H9 (cell line): ENCODE results near the gene KDM4E. TPM values are rescaled to one million over a fixed set of nuclear protein-coding genes. Genes with fewer than 3 reads are reported as not detected.

ENCODE experiments used
- DNase-seq: peaks from one replicate; pipeline ENCODE4 v3.0.0-alpha.2; 2017
- H2AFZ ChIP-seq: one replicate; pipeline ENCODE4 v1.6.1; 2013; ENCODE audit warnings: mild to moderate bottlenecking, low read length, control low read depth, moderate library complexity
- H2AK5ac ChIP-seq: 2 replicates; pipeline ENCODE4 v1.6.1; 2013; ENCODE audit warnings: low read length, control low read depth, mixed read lengths; ENCODE audit not compliant: insufficient read length
- H2BK120ac ChIP-seq: one replicate; pipeline ENCODE4 v1.6.1; 2013; ENCODE audit warnings: low read depth, mild to moderate bottlenecking, low read length, control low read depth, inconsistent platforms; ENCODE audit not compliant: poor library complexity, severe bottlenecking
- H2BK12ac ChIP-seq: 2 replicates; pipeline ENCODE4 v1.6.1; 2013; ENCODE audit warnings: low read length, control low read depth, mixed read lengths, low read depth; ENCODE audit not compliant: insufficient read length
- H2BK15ac ChIP-seq: 2 replicates; pipeline ENCODE4 v1.6.1; 2013; ENCODE audit warnings: low read depth, low read length, control low read depth
- H2BK20ac ChIP-seq: one replicate; pipeline ENCODE4 v1.6.1; 2013; ENCODE audit warnings: low read depth, mild to moderate bottlenecking, low read length, control low read depth, inconsistent platforms; ENCODE audit not compliant: poor library complexity, severe bottlenecking
- H2BK5ac ChIP-seq: 2 replicates; pipeline ENCODE4 v1.6.1; 2013; ENCODE audit warnings: low read length, control low read depth, mixed read lengths; ENCODE audit not compliant: insufficient read length
- H3K14ac ChIP-seq: 2 replicates; pipeline ENCODE4 v1.6.1; 2013; ENCODE audit warnings: low read length, control low read depth; ENCODE audit not compliant: insufficient read depth
- H3K18ac ChIP-seq: 2 replicates; pipeline ENCODE4 v1.6.1; 2013; ENCODE audit warnings: low read depth, mild to moderate bottlenecking, mixed read lengths, low read length, control low read depth; ENCODE audit not compliant: insufficient read length
- H3K23ac ChIP-seq: 2 replicates; pipeline ENCODE4 v1.6.1; 2013; ENCODE audit warnings: low read length, control low read depth, mixed read lengths, low read depth; ENCODE audit not compliant: insufficient read length
- H3K23me2 ChIP-seq: 2 replicates; pipeline ENCODE4 v1.6.1; 2013; ENCODE audit warnings: low read depth, mild to moderate bottlenecking, mixed read lengths, low read length, control low read depth; ENCODE audit not compliant: insufficient read length, poor library complexity, severe bottlenecking
- H3K27ac ChIP-seq: 2 replicates; pipeline ENCODE4 v1.5.1; 2013; ENCODE audit warnings: low read length, control low read depth, mixed read lengths, low read depth; ENCODE audit not compliant: insufficient read length
- H3K27me3 ChIP-seq: 2 replicates; pipeline ENCODE4 v1.6.1; 2013; ENCODE audit warnings: low read length, control low read depth, inconsistent platforms; ENCODE audit not compliant: insufficient read depth
- H3K4ac ChIP-seq: 2 replicates; pipeline ENCODE4 v1.6.1; 2013; ENCODE audit warnings: low read depth, mild to moderate bottlenecking, control low read depth, inconsistent platforms, low read length, moderate library complexity
- H3K4me1 ChIP-seq: 2 replicates; pipeline ENCODE4 v1.6.1; 2013; ENCODE audit warnings: low read length, control low read depth, inconsistent platforms; ENCODE audit not compliant: insufficient read depth
- H3K4me2 ChIP-seq: 2 replicates; pipeline ENCODE4 v1.6.1; 2013; ENCODE audit warnings: low read length, control low read depth, mixed read lengths; ENCODE audit not compliant: insufficient read length, insufficient read depth
- H3K56ac ChIP-seq: 2 replicates; pipeline ENCODE4 v1.6.1; 2013; ENCODE audit warnings: low read depth, mild to moderate bottlenecking, mixed read lengths, low read length, control low read depth; ENCODE audit not compliant: insufficient read length
- H3K79me1 ChIP-seq: 2 replicates; pipeline ENCODE4 v1.6.1; 2013; ENCODE audit warnings: low read depth, mild to moderate bottlenecking, moderate library complexity, low read length, control low read depth, inconsistent platforms; ENCODE audit not compliant: insufficient read depth, poor library complexity, severe bottlenecking
- H3K79me2 ChIP-seq: 2 replicates; pipeline ENCODE4 v1.6.1; 2013; ENCODE audit warnings: low read length, control low read depth, inconsistent platforms; ENCODE audit not compliant: insufficient read depth
- H3K9ac ChIP-seq: 2 replicates; pipeline ENCODE4 v1.6.1; 2013; ENCODE audit warnings: low read length, control low read depth, mixed read lengths; ENCODE audit not compliant: insufficient read length; ENCODE audit errors: extremely low read depth
- H3K9me3 ChIP-seq: one replicate; pipeline ENCODE4 v1.6.1; 2013; ENCODE audit warnings: low read depth, low read length, inconsistent platforms; ENCODE audit not compliant: control insufficient read depth
- H3T11ph ChIP-seq: one replicate; pipeline ENCODE4 v1.6.1; 2013; ENCODE audit warnings: mild to moderate bottlenecking, low read length, control low read depth, inconsistent platforms
- H4K20me1 ChIP-seq: one replicate; pipeline ENCODE4 v1.6.1; 2013; ENCODE audit not compliant: control insufficient read depth, insufficient read length, insufficient read depth
- H4K5ac ChIP-seq: 2 replicates; pipeline ENCODE4 v1.6.1; 2013; ENCODE audit warnings: low read depth, mild to moderate bottlenecking, mixed read lengths, low read length, control low read depth; ENCODE audit not compliant: insufficient read length
- H4K8ac ChIP-seq: replicated peaks from 2 replicates; pipeline ENCODE4 v1.6.1; 2013; ENCODE audit warnings: low read length, control low read depth, mixed read lengths, low read depth; ENCODE audit not compliant: insufficient read length
- H4K91ac ChIP-seq: 2 replicates; pipeline ENCODE4 v1.6.1; 2013; ENCODE audit warnings: low read depth, mild to moderate bottlenecking, moderate library complexity, mixed read lengths, low read length, control low read depth; ENCODE audit not compliant: insufficient read length
- H3K27ac Mint-ChIP-seq, 3 experiments: 2 replicates in 2 of 3; 3 replicates in 1 of 3; pipeline ENCODE4 v1.8.0; 2020 to 2021; ENCODE audit warnings: mixed read lengths in 3 of 3, mild to moderate bottlenecking in 1 of 3, moderate library complexity in 1 of 3
- H3K27me3 Mint-ChIP-seq: 2 replicates; pipeline ENCODE4 v1.8.0; 2021; ENCODE audit warnings: low read depth, mild to moderate bottlenecking, moderate library complexity, mixed read lengths
- H3K36me3 Mint-ChIP-seq, 3 experiments: 2 replicates in 2 of 3; 3 replicates in 1 of 3; pipeline ENCODE4 v1.8.0; 2020 to 2021; ENCODE audit warnings: low read depth in 3 of 3, mixed read lengths in 3 of 3; ENCODE audit not compliant: insufficient read depth in 1 of 3
- H3K4me1 Mint-ChIP-seq, 2 experiments: 2 replicates each; pipeline ENCODE4 v1.8.0; 2020; ENCODE audit warnings: mixed read lengths in 2 of 2
- H3K4me3 Mint-ChIP-seq, 2 experiments: 2 replicates in 1 of 2; 3 replicates in 1 of 2; pipeline ENCODE4 v1.8.0; 2020 to 2021; ENCODE audit warnings: mild to moderate bottlenecking in 2 of 2, mixed read lengths in 2 of 2, moderate library complexity in 1 of 2
- H3K9me3 Mint-ChIP-seq, 2 experiments: 2 replicates in 1 of 2; 3 replicates in 1 of 2; pipeline ENCODE4 v1.8.0; 2020; ENCODE audit warnings: mild to moderate bottlenecking in 2 of 2, mixed read lengths in 2 of 2, moderate library complexity in 1 of 2
- CTCF ChIP-seq: fragments of 200-600 bp; sonication (generic); conservative IDR thresholded peaks from 3 replicates; pipeline ENCODE4 v1.8.0; 2021; ENCODE audit warnings: antibody characterized with exemption, mild to moderate bottlenecking
- WGBS: extraction: QIAGEN DNeasy Blood & Tissue Kit; methylation state at CpG from one replicate; pipeline ENCODE4 v1.1.7; 2013; ENCODE audit warnings: missing lambda C conversion rate, low lambda C conversion rate, mixed read lengths; ENCODE audit not compliant: insufficient read length; ENCODE audit errors: extremely low coverage; 5-methylcytosine and 5-hydroxymethylcytosine counted together
- total RNA-seq: library from RNA; stranded (reverse); gene quantifications from 2 replicates; pipeline ENCODE4 v1.2.1, GENCODE V29; 2021

The KDM4E gene
- total RNA-seq, 1 experiment from 2014 or later: not detected

DNA sequence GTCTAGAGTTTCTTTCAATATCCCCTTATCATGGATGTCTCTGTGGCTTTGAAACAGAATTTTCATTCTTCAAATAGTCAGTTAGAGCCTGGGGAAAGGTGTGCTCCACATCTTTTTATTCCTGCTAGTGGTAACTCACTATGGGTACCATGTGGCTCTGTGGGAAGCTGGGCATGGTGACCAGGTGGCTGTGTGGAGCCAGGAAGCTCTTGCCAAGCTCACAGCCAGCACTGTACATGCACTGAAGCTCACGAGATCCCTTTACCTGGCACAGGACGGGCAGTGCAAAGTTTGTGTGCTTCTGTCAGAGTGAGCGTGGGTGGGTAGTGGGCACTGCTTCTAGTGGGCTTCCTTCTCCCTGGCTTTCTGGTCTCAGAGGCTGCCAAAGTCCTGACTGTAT lies 17.8 kb downstream of the KDM4E start:
- no peak overlapping the region for H2BK120ac ChIP-seq
- H3K23me2 ChIP-seq: no peaks in the 10 kb centered on the region
- no peak overlapping the region for H3K14ac ChIP-seq
- H3K18ac ChIP-seq: no peak overlapping the region
- H2BK15ac ChIP-seq: no peak overlapping the region
- H4K5ac ChIP-seq: no peak overlapping the region
- no peaks in the 10 kb centered on the region for H3K79me1 ChIP-seq
- H3K4me2 ChIP-seq: no peak overlapping the region
- no peaks in the 10 kb centered on the region for H3K9me3 ChIP-seq
- H3K9me3 Mint-ChIP-seq: no peaks in the 10 kb centered on the region; a peak in 1 of 5 replicates
- WGBS: no CpG with 5 or more reads among the region's 3 CpGs
- H2AK5ac ChIP-seq: no peak overlapping the region
- no peaks in the 10 kb centered on the region for H3K4me1 ChIP-seq
- H3K79me2 ChIP-seq: no peaks in the 10 kb centered on the region
- no peak overlapping the region for H3T11ph ChIP-seq
- peaks cover 0 to 2% (median 0%) of the 10 kb centered on the region in 3 experiments; a peak in 1 of 7 replicates for H3K36me3 Mint-ChIP-seq
- no peak overlapping the region for H4K91ac ChIP-seq
- H3K4me1 Mint-ChIP-seq: no peaks in the 10 kb centered on the region
- H3K56ac ChIP-seq: no peak overlapping the region
- no peak overlapping the region for H2BK20ac ChIP-seq
- H3K27ac Mint-ChIP-seq: no peak overlapping the region
- TF ChIP-seq CTCF: no peak
- no peak overlapping the region for H3K4me3 Mint-ChIP-seq
- H3K27me3 ChIP-seq: no peaks in the 10 kb centered on the region
- peaks cover 29% of the 10 kb centered on the region for H3K27me3 Mint-ChIP-seq
- no peak overlapping the region for H3K9ac ChIP-seq
- no peak overlapping the region for H2BK12ac ChIP-seq
- H2BK5ac ChIP-seq: no peak overlapping the region
- H3K4ac ChIP-seq: no peak overlapping the region
- H3K27ac ChIP-seq: no peak overlapping the region
- no peak overlapping the region for H2AFZ ChIP-seq
- no peaks in the 10 kb centered on the region for H4K20me1 ChIP-seq
- no peak for DNase-seq
- no peak overlapping the region for H3K23ac ChIP-seq
- no peak overlapping the region for H4K8ac ChIP-seq
